Activated CD8-positive, alpha-beta memory T cell treated with anti-CD3 and anti-CD28 coated beads for 24 hours (primary cell): ENCODE measurements around the gene YBEY.
"Not testable (repeated sequence)": the region's sequence is repeated elsewhere in the genome, so short reads cannot be mapped to it uniquely, and the experiment has no call there.

Experiments
- DNase-seq: peaks from one replicate; pipeline ENCODE4 v3.0.0-alpha.2; 2020

YBEY gene

GRCh38 chr21:46307625-46308024, 21.5 kb downstream of the YBEY start:
- DNase-seq = no peak

GRCh38 chr21:46308431-46308830, 22.3 kb downstream of the YBEY start:
- no peak for DNase-seq

- not testable (repeated sequence) for DNase-seq
Observed at GRCh38 chr21:46310260-46310659, 24.1 kb downstream of the YBEY start.

- no peak for DNase-seq
Observed at GRCh38 chr21:46311568-46311967, 25.4 kb downstream of the YBEY start.

- DNase-seq = no peak
Observed at GRCh38 chr21:46312949-46313348, 26.8 kb downstream of the YBEY start.

GRCh38 chr21:46314441-46315020, 28.4 kb downstream of the YBEY start:
- no peak for DNase-seq

GRCh38 chr21:46316708-46317324, 30.7 kb downstream of the YBEY start:
- DNase-seq = no peak

GRCh38 chr21:46317710-46318463, 31.7 kb downstream of the YBEY start:
- no peak for DNase-seq

- no peak for DNase-seq
Observed at GRCh38 chr21:46318464-46318845, 32.3 kb downstream of the YBEY start.

- DNase-seq = no peak
Observed at GRCh38 chr21:46319186-46319585, 33.0 kb downstream of the YBEY start.

- no peak for DNase-seq
Observed at GRCh38 chr21:46320331-46320801, 34.2 kb downstream of the YBEY start.

- DNase-seq = peak; percentile 68
Observed at GRCh38 chr21:46322351-46323226, 36.4 kb downstream of the YBEY start.

- no peak for DNase-seq
Observed at GRCh38 chr21:46323227-46323709, 37.1 kb downstream of the YBEY start.

GRCh38 chr21:46323710-46324389, 37.7 kb downstream of the YBEY start, which contains the start of the genes C21orf58 and PCNT:
Gene C21orf58, minus strand, starts transcription at chr21:46323870. Its CDS starts 1,132 bp downstream, at chr21:46322738.
Gene PCNT, plus strand, starts transcription at chr21:46324156. Its CDS starts 73 bp downstream, at chr21:46324229.
- DNase-seq = peak; percentile 98

GRCh38 chr21:46324390-46325072, 38.4 kb downstream of the YBEY start:
- DNase-seq = peak; percentile 95

- DNase-seq = peak; percentile 80
Observed at GRCh38 chr21:46325073-46325912, 39.2 kb downstream of the YBEY start.

- no peak for DNase-seq
Observed at GRCh38 chr21:46326110-46326703, 40.1 kb downstream of the YBEY start.

GRCh38 chr21:46327711-46328110, 41.6 kb downstream of the YBEY start:
- no peak for DNase-seq

- no peak for DNase-seq
Observed at GRCh38 chr21:46328151-46328550, 42.0 kb downstream of the YBEY start.

GRCh38 chr21:46329796-46330195, 43.7 kb downstream of the YBEY start:
- DNase-seq = no peak
